ENCODE data around the gene MYT1. TPM values are rescaled to one million over a fixed set of nuclear protein-coding genes. Genes with fewer than 3 reads are reported as not detected.

MYT1 gene
- total RNA-seq, 1 donor from 2014 or later: not detected

GRCh38 chr20:64149141-64149540 lies 15.1 kb upstream of the MYT1 start:
- Histone ChIP-seq H3K27me3 (ENCODE audit: control insufficient read depth, insufficient read depth, low read length) (peaks cover 2% of the 10 kb centered on the region), H3K36me3 (ENCODE audit: control insufficient read depth, insufficient read depth, low read length) (no peaks in the 10 kb centered on the region), H3K4me3 (ENCODE audit: low read depth, low read length) (no peak overlapping the region)
- no peak for TF ChIP-seq CTCF (IDR thresholded peaks at IDR 0.05; ENCODE audit: insufficient read depth, low read length, poor library complexity, severe bottlenecking)
- no peak for DNase-seq (ENCODE audit: low read depth)

- H3K4me3 ChIP-seq (ENCODE audit: low read depth, low read length): no peak overlapping the region
- peaks cover 2% of the 10 kb centered on the region for H3K27me3 ChIP-seq (ENCODE audit: control insufficient read depth, insufficient read depth, low read length)
- H3K36me3 ChIP-seq (ENCODE audit: control insufficient read depth, insufficient read depth, low read length): no peaks in the 10 kb centered on the region
- no peak for TF ChIP-seq CTCF (IDR thresholded peaks at IDR 0.05; ENCODE audit: insufficient read depth, low read length, poor library complexity, severe bottlenecking)
- no peak for DNase-seq (ENCODE audit: low read depth)
These were observed 14.3 kb upstream of the MYT1 start for GRCh38 chr20:64149809-64150560.

GRCh38 chr20:64150756-64151632 lies 13.3 kb upstream of the MYT1 start:
- H3K4me3 ChIP-seq (ENCODE audit: low read depth, low read length): no peak overlapping the region
- TF ChIP-seq CTCF (IDR thresholded peaks at IDR 0.05; ENCODE audit: insufficient read depth, low read length, poor library complexity, severe bottlenecking): no peak
- H3K36me3 ChIP-seq (ENCODE audit: control insufficient read depth, insufficient read depth, low read length): no peaks in the 10 kb centered on the region
- H3K27me3 ChIP-seq (ENCODE audit: control insufficient read depth, insufficient read depth, low read length): peaks cover 2% of the 10 kb centered on the region
- no peak for DNase-seq (ENCODE audit: low read depth)

GRCh38 chr20:64151633-64152530 lies 12.4 kb upstream of the MYT1 start:
- no peak for TF ChIP-seq CTCF (IDR thresholded peaks at IDR 0.05; ENCODE audit: insufficient read depth, low read length, poor library complexity, severe bottlenecking)
- DNase-seq (ENCODE audit: low read depth): peak; percentile 18
- no peaks in the 10 kb centered on the region for H3K36me3 ChIP-seq (ENCODE audit: control insufficient read depth, insufficient read depth, low read length)
- no peak overlapping the region for H3K4me3 ChIP-seq (ENCODE audit: low read depth, low read length)
- H3K27me3 ChIP-seq (ENCODE audit: control insufficient read depth, insufficient read depth, low read length): peaks cover 2% of the 10 kb centered on the region

- Histone ChIP-seq H3K4me3 (ENCODE audit: low read depth, low read length) (no peak overlapping the region), H3K27me3 (ENCODE audit: control insufficient read depth, insufficient read depth, low read length) (peaks cover 2% of the 10 kb centered on the region), H3K36me3 (ENCODE audit: control insufficient read depth, insufficient read depth, low read length) (no peaks in the 10 kb centered on the region)
- DNase-seq (ENCODE audit: low read depth): no peak
- TF ChIP-seq CTCF (IDR thresholded peaks at IDR 0.05; ENCODE audit: insufficient read depth, low read length, poor library complexity, severe bottlenecking): no peak
These were observed 11.3 kb upstream of the MYT1 start for GRCh38 chr20:64152906-64153305.
